Activated CD8-positive, alpha-beta memory T cell treated with anti-CD3 and anti-CD28 coated beads for 48 hours (primary cell): Measurements from ENCODE around the gene C5orf15.

Experiments used
- DNase-seq, 3 experiments: peaks; one replicate each; pipeline ENCODE4 v3.0.0-alpha.2; 2020; ENCODE audit warnings: low read depth in 2 of 3, low spot score in 2 of 3

C5orf15 gene

GRCh38 chr5:133968204-133968980 lies at the start of gene C5orf15:
TSS of gene C5orf15 (minus strand) at chr5:133968625. CDS start at chr5:133968584, 41 bp downstream.
- peak; percentile 70 to 82 (median 79) for DNase-seq

GRCh38 chr5:134008266-134008749 lies 39.9 kb upstream of the C5orf15 start:
- DNase-seq = no peak

GRCh38 chr5:134007581-134008265 lies 39.3 kb upstream of the C5orf15 start:
- no peak for DNase-seq

- no peak for DNase-seq
Measured at GRCh38 chr5:134006115-134006514, 37.7 kb upstream of the C5orf15 start.

- no peak for DNase-seq
Measured at GRCh38 chr5:134005417-134006061, 37.1 kb upstream of the C5orf15 start.

- peak; percentile 56 to 79 (median 69) for DNase-seq
Measured at GRCh38 chr5:134004626-134005416, 36.4 kb upstream of the C5orf15 start, which contains the start of gene VDAC1. TSS of gene VDAC1 (minus strand) at chr5:134004975. CDS start at chr5:133993012, 11,963 bp downstream.

- peak; percentile 18 to 52 (median 36) for DNase-seq
Measured at GRCh38 chr5:134003817-134004625, 35.6 kb upstream of the C5orf15 start.

GRCh38 chr5:134003064-134003816 lies 34.8 kb upstream of the C5orf15 start:
- no peak for DNase-seq

- no peak for DNase-seq
Measured at GRCh38 chr5:134001938-134002731, 33.7 kb upstream of the C5orf15 start.

GRCh38 chr5:134000696-134001453 lies 32.5 kb upstream of the C5orf15 start:
- no peak for DNase-seq

- DNase-seq = no peak
Measured at GRCh38 chr5:134000091-134000511, 31.7 kb upstream of the C5orf15 start.

GRCh38 chr5:133998807-133999206 lies 30.4 kb upstream of the C5orf15 start:
- no peak for DNase-seq

- DNase-seq = no peak
Measured at GRCh38 chr5:133998042-133998441, 29.6 kb upstream of the C5orf15 start.

GRCh38 chr5:133996683-133997252 lies 28.3 kb upstream of the C5orf15 start:
- no peak for DNase-seq

- no peak for DNase-seq
Measured at GRCh38 chr5:133995883-133996563, 27.6 kb upstream of the C5orf15 start.

- DNase-seq = no peak
Measured at GRCh38 chr5:133995341-133995740, 26.9 kb upstream of the C5orf15 start.

- no peak for DNase-seq
Measured at GRCh38 chr5:133994990-133995333, 26.5 kb upstream of the C5orf15 start.
